IMR-90 (cell line): ENCODE results near the gene TMC1.

Source experiments
- CHD1 ChIP-seq: IDR thresholded peaks from 2 replicates; pipeline ENCODE4 v1.6.1; 2012; ENCODE audit warnings: low read depth, low read length, improper control_type of control experiment
- MAZ ChIP-seq: IDR thresholded peaks from 2 replicates; pipeline ENCODE4 v1.6.1; 2012; ENCODE audit warnings: low read depth, mild to moderate bottlenecking, low read length, improper control_type of control experiment, moderate library complexity, borderline replicate concordance
- POLR2A ChIP-seq: IDR thresholded peaks from 2 replicates; pipeline ENCODE4 v1.6.1; 2012; ENCODE audit warnings: mild to moderate bottlenecking, low read depth, low read length

DNA sequence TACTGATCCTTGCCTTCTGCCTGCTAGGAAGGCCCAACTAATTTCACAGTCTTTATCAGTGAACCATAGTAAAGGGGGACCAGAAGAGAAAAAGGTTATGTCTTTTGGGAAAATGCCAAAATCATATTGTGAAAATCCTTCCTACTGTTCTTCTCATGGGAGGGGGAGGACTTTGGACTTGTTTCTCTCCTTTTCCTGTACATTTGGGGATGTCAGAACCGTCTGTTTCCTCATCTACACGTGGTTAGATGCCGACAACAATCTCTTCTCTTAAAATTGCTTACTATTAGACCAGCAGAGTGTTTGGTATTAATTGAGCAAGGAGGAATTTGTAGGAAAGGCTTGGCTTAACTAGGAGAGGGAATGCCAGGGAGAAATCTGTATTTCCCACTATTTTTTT, 77.2 kb downstream of the TMC1 start:
- TF ChIP-seq POLR2A = no peak
- TF ChIP-seq MAZ = no peak
- no peak for TF ChIP-seq CHD1
